Right lobe of liver (tissue), 4 donors: ENCODE data around the gene POTEH.
"Not testable (repeated sequence)": the region's sequence is repeated elsewhere in the genome, so short reads cannot be mapped to it uniquely, and the experiment has no call there.

ENCODE experiments used
- POLR2A ChIP-seq: fragments of 450-650 bp; IDR thresholded peaks from one replicate; pipeline ENCODE4 v1.6.1; 2017; ENCODE audit warnings: antibody characterized with exemption, mild to moderate bottlenecking
- TF ChIP-seq, protein P1 (sequence below), 4 donors: fragments of 200-600 bp in 3 of 4; fragments of 450-650 bp in 1 of 4; IDR thresholded peaks; one replicate each; pipeline versions ENCODE4 v1.5.1 to v1.8.0; 2016 to 2022; ENCODE audit warnings: antibody characterized with exemption in 4 of 4, mild to moderate bottlenecking in 2 of 4
- donor health status: DM: no; HTN: no; CAD: no.
- donor health status: DM: no; HTN: no; CAD: no.
- donor health status: DM: no; HTN: yes; CAD: no.

DNA sequence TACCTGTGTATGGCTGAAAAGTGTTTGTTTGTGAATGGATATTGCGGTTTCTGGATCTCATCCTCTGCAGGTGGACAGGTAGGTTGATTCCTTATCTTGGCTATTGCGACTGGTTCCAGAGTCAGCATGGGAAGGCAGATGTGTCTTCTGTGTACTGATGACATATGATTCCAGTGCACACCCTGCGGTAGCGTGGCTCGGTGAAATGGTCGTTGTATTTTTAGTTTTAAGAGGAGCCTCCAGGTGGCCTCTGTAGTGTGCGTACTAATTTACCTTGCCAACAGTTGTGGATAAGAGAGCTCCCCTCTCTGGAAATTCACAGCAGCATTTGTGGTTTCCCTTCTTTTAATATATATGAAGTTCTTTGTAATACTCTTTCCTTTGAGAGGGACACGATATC, 10.1 kb upstream of the POTEH start:
- TF ChIP-seq, protein P1, sequence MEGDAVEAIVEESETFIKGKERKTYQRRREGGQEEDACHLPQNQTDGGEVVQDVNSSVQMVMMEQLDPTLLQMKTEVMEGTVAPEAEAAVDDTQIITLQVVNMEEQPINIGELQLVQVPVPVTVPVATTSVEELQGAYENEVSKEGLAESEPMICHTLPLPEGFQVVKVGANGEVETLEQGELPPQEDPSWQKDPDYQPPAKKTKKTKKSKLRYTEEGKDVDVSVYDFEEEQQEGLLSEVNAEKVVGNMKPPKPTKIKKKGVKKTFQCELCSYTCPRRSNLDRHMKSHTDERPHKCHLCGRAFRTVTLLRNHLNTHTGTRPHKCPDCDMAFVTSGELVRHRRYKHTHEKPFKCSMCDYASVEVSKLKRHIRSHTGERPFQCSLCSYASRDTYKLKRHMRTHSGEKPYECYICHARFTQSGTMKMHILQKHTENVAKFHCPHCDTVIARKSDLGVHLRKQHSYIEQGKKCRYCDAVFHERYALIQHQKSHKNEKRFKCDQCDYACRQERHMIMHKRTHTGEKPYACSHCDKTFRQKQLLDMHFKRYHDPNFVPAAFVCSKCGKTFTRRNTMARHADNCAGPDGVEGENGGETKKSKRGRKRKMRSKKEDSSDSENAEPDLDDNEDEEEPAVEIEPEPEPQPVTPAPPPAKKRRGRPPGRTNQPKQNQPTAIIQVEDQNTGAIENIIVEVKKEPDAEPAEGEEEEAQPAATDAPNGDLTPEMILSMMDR (IDR thresholded peaks at IDR 0.05): not testable (repeated sequence)
- TF ChIP-seq POLR2A: not testable (repeated sequence)
